SK-N-SH (cell line): Measurements from ENCODE around the gene CYTH3. TPM values are rescaled to one million over a fixed set of nuclear protein-coding genes. Genes with fewer than 3 reads are reported as not detected.

ENCODE experiments used
- CTCF ChIA-PET: fragments of 300-600, 350-600 bp; formaldehyde crosslinking; extraction: SDS; loops from one replicate; lab custom pipeline; 2021; lab: Yijun Ruan, JAX
- POLR2A ChIA-PET: fragments of 350-600 bp; sonication (Branson Sonifier 250); formaldehyde crosslinking; extraction: SDS; loops from one replicate; lab custom pipeline; 2020; ENCODE audit warnings: antibody characterized with exemption, inconsistent platforms; lab: Yijun Ruan, JAX
- DNase-seq: peaks from one replicate; pipeline ENCODE4 v3.0.0; 2012
- H2AFZ ChIP-seq: fragments of 200-600 bp; sonication (generic); 2 replicates; pipeline ENCODE4 v1.8.1; 2016; ENCODE audit warnings: antibody characterized with exemption, mild to moderate bottlenecking, low read depth
- H3F3A ChIP-seq: fragments of 200-600 bp; sonication (generic); replicated peaks from 2 replicates; pipeline ENCODE3; 2016; ENCODE audit warnings: antibody characterized with exemption, mild to moderate bottlenecking; ENCODE audit not compliant: insufficient read depth
- H3K27ac ChIP-seq, 2 experiments: fragments of 200-500 bp in 1 of 2; fragments of 200-600 bp in 1 of 2; sonication (Bioruptor generic) in 1 of 2; sonication (generic), shearing (Covaris generic) in 1 of 2; 2 replicates each; pipeline versions ENCODE4 v1.5.1 to v1.6.1; 2014 to 2016; ENCODE audit warnings: low read depth in 2 of 2, inconsistent platforms in 1 of 2, low read length in 1 of 2, mild to moderate bottlenecking in 1 of 2, mixed read lengths in 1 of 2
- H3K27me3 ChIP-seq: fragments of 200-600 bp; sonication (generic), shearing (Covaris generic); 2 replicates; pipeline ENCODE4 v1.6.1; 2016; ENCODE audit warnings: mixed run types; ENCODE audit not compliant: insufficient read depth
- H3K36me3 ChIP-seq, 2 experiments: fragments of 200-500 bp in 1 of 2; fragments of 200-600 bp in 1 of 2; sonication (Bioruptor generic) in 1 of 2; sonication (generic) in 1 of 2; replicated peaks in 1 of 2; 2 replicates each; pipeline versions ENCODE3 to v1.5.1; 2014 to 2016; ENCODE audit warnings: low read length in 1 of 2, mild to moderate bottlenecking in 1 of 2; ENCODE audit not compliant: insufficient read depth in 2 of 2, control insufficient read depth in 1 of 2
- H3K4me1 ChIP-seq, 2 experiments: fragments of 200-500 bp in 1 of 2; fragments of 200-600 bp in 1 of 2; sonication (Bioruptor generic) in 1 of 2; sonication (generic), shearing (Covaris generic) in 1 of 2; 2 replicates each; pipeline versions ENCODE4 v1.5.1 to v1.6.1; 2014 to 2016; ENCODE audit warnings: low read depth in 1 of 2, low read length in 1 of 2, mixed run types in 1 of 2; ENCODE audit not compliant: insufficient read depth in 2 of 2, control insufficient read depth in 1 of 2
- H3K4me2 ChIP-seq: fragments of 200-600 bp; sonication (generic), shearing (Covaris generic); 2 replicates; pipeline ENCODE4 v1.6.1; 2017; ENCODE audit warnings: mixed run types
- H3K4me3 ChIP-seq, 2 experiments: fragments of 200-500 bp in 1 of 2; fragments of 200-600 bp in 1 of 2; sonication (Bioruptor generic) in 1 of 2; sonication (generic), shearing (Covaris generic) in 1 of 2; 2 replicates each; pipeline versions ENCODE4 v1.5.1 to v1.8.1; 2014 to 2016; ENCODE audit warnings: low read depth in 2 of 2, inconsistent platforms in 1 of 2, low read length in 1 of 2, mild to moderate bottlenecking in 1 of 2, mixed read lengths in 1 of 2, moderate library complexity in 1 of 2
- H3K79me2 ChIP-seq: fragments of 200-600 bp; sonication (generic); 2 replicates; pipeline ENCODE4 v1.8.1; 2017; ENCODE audit warnings: mild to moderate bottlenecking; ENCODE audit not compliant: insufficient read depth
- H3K9ac ChIP-seq: fragments of 200-600 bp; sonication (generic); 2 replicates; pipeline ENCODE4 v1.6.1; 2017; ENCODE audit warnings: mixed run types
- H3K9me2 ChIP-seq: fragments of 200-600 bp; sonication (generic); 2 replicates; pipeline ENCODE4 v1.6.1; 2017; ENCODE audit warnings: mixed run types
- H3K9me3 ChIP-seq: fragments of 200-600 bp; sonication (generic); 2 replicates; pipeline ENCODE4 v1.6.1; 2017; ENCODE audit warnings: mixed run types, mild to moderate bottlenecking, moderate library complexity
- H4K20me1 ChIP-seq: fragments of 200-600 bp; sonication (generic); 2 replicates; pipeline ENCODE4 v1.6.1; 2017; ENCODE audit warnings: mild to moderate bottlenecking, mixed run types; ENCODE audit not compliant: insufficient read depth
- EP300 ChIP-seq, 2 experiments: IDR thresholded peaks; 2 replicates each; pipeline versions ENCODE4 v1.4.0 to v1.6.1; 2012; ENCODE audit warnings: borderline replicate concordance in 1 of 2, low read depth in 1 of 2, low read length in 1 of 2
- EZH2phosphoT487 ChIP-seq: fragments of 200-600 bp; sonication (generic); IDR thresholded peaks from 2 replicates; pipeline ENCODE4 v1.6.1; 2017; ENCODE audit warnings: low read depth, mixed run types, mild to moderate bottlenecking, antibody characterized with exemption, moderate library complexity, borderline replicate concordance
- GATA2 ChIP-seq: sonication (generic); formaldehyde crosslinking; IDR thresholded peaks from 2 replicates; pipeline ENCODE4 v1.5.0; 2020; ENCODE audit warnings: mild to moderate bottlenecking, missing genetic modification reagents
- NFIC ChIP-seq: IDR thresholded peaks from 2 replicates; pipeline ENCODE4 v1.4.0; 2012; ENCODE audit warnings: borderline replicate concordance
- RAD21 ChIP-seq: IDR thresholded peaks from 2 replicates; pipeline ENCODE4 v1.6.1; 2012; ENCODE audit warnings: mild to moderate bottlenecking, low read length
- SIN3A ChIP-seq: IDR thresholded peaks from 2 replicates; pipeline ENCODE4 v1.6.1; 2012; ENCODE audit warnings: low read depth, mild to moderate bottlenecking, low read length, moderate library complexity, borderline replicate concordance
- TAF1 ChIP-seq: IDR thresholded peaks from 2 replicates; pipeline ENCODE4 v1.6.1; 2012; ENCODE audit warnings: low read depth, mild to moderate bottlenecking, low read length, moderate library complexity, borderline replicate concordance
- TCF12 ChIP-seq: IDR thresholded peaks from 2 replicates; pipeline ENCODE4 v1.4.0; 2012
- TEAD4 ChIP-seq: IDR thresholded peaks from 2 replicates; pipeline ENCODE4 v1.4.0; 2012; ENCODE audit warnings: mild to moderate bottlenecking, borderline replicate concordance; ENCODE audit not compliant: insufficient read depth
- USF1 ChIP-seq: IDR thresholded peaks from 2 replicates; pipeline ENCODE4 v1.4.0; 2012; ENCODE audit warnings: low read depth, borderline replicate concordance
- whole genome bisulfite sequencing: methylation state at CpG from one replicate; pipeline ENCODE4 v1.1.6; 2017; ENCODE audit warnings: low lambda C conversion rate; 5-methylcytosine and 5-hydroxymethylcytosine counted together
- polyA plus RNA-seq, 3 experiments: library from polyadenylated mRNA; depleted of rRNA; stranded (reverse); fragments of >200 nt; gene quantifications; 2 replicates each; pipeline ENCODE4 v1.2.3, GENCODE V29; 2012
- TF ChIP-seq, protein P1 (sequence below): IDR thresholded peaks from 2 replicates; pipeline ENCODE4 v1.6.1; 2012; ENCODE audit warnings: mild to moderate bottlenecking, low read depth, low read length, moderate library complexity
- TF ChIP-seq, protein P2 (sequence below): IDR thresholded peaks from 2 replicates; pipeline ENCODE4 v1.4.0; 2012; ENCODE audit warnings: low read depth, borderline replicate concordance

CYTH3 gene
- polyA plus RNA-seq, 1 of the 3 experiments (the other 2 are of a cell fraction): 55.1 TPM

- Histone ChIP-seq H2AFZ (no peak overlapping the region), H3K27ac (no peak overlapping the region), H4K20me1 (no peaks in the 10 kb centered on the region), H3K27me3 (no peaks in the 10 kb centered on the region), H3K9ac (no peak overlapping the region), H3K79me2 (no peaks in the 10 kb centered on the region; the same call in 1 of the 2 replicates), H3K4me2 (no peak overlapping the region), H3K4me3 (no peak overlapping the region), H3K36me3 (peaks cover 66 to 74% of the 10 kb centered on the region in 2 experiments), H3F3A (peaks cover 4% of the 10 kb centered on the region), H3K4me1 (no peaks in the 10 kb centered on the region), H3K9me3 (no peaks in the 10 kb centered on the region), H3K9me2 (no peaks in the 10 kb centered on the region)
- DNase-seq: no peak
- POLR2A ChIA-PET: no interaction called here
- TF ChIP-seq EP300 (IDR thresholded peaks at IDR 0.05; ENCODE audit: borderline replicate concordance in 1 of 2, low read depth in 1 of 2, low read length in 1 of 2): no peak
- CTCF ChIA-PET: interaction anchor here (1.0 to 4.3 kb wide), 2 partner anchors 13 to 177 kb away, joined by 5 to 31 read pairs; no protein-coding TSS in a partner anchor
- 96% methylated on average over 8 of the region's 8 CpGs for WGBS
Observed at GRCh38 chr7:6146666-6147065, 125.8 kb downstream of the CYTH3 start.

- peaks cover 69 to 71% of the 10 kb centered on the region in 2 experiments for H3K36me3 ChIP-seq
- H3K27ac ChIP-seq: no peak overlapping the region
- no peaks in the 10 kb centered on the region for H3F3A ChIP-seq
- WGBS: 86% methylated on average over 8 of the region's 8 CpGs
- no peak overlapping the region for H3K4me3 ChIP-seq
- no peaks in the 10 kb centered on the region; the same call in 1 of the 2 replicates for H3K79me2 ChIP-seq
- DNase-seq: no peak
- no peaks in the 10 kb centered on the region for H3K27me3 ChIP-seq
- ChIA-PET CTCF (interaction anchor here (1.5 to 2.5 kb wide), 2 partner anchors 16 to 146 kb away, joined by 5 to 10 read pairs; no protein-coding TSS in a partner anchor), POLR2A (no interaction called here)
- no peaks in the 10 kb centered on the region for H3K9me2 ChIP-seq
- H4K20me1 ChIP-seq: no peaks in the 10 kb centered on the region
- no peaks in the 10 kb centered on the region for H3K4me1 ChIP-seq
- no peak overlapping the region for H3K4me2 ChIP-seq
- no peak overlapping the region for H2AFZ ChIP-seq
- TF ChIP-seq GATA2 (CRISPR knock-in tag) (no peak), TEAD4 (no peak), USF1 (no peak), SIN3A (no peak), NFIC (no peak), TCF12 (no peak), RAD21 (no peak), TAF1 (no peak), EZH2phosphoT487 (no peak)
- TF ChIP-seq, protein P1, sequence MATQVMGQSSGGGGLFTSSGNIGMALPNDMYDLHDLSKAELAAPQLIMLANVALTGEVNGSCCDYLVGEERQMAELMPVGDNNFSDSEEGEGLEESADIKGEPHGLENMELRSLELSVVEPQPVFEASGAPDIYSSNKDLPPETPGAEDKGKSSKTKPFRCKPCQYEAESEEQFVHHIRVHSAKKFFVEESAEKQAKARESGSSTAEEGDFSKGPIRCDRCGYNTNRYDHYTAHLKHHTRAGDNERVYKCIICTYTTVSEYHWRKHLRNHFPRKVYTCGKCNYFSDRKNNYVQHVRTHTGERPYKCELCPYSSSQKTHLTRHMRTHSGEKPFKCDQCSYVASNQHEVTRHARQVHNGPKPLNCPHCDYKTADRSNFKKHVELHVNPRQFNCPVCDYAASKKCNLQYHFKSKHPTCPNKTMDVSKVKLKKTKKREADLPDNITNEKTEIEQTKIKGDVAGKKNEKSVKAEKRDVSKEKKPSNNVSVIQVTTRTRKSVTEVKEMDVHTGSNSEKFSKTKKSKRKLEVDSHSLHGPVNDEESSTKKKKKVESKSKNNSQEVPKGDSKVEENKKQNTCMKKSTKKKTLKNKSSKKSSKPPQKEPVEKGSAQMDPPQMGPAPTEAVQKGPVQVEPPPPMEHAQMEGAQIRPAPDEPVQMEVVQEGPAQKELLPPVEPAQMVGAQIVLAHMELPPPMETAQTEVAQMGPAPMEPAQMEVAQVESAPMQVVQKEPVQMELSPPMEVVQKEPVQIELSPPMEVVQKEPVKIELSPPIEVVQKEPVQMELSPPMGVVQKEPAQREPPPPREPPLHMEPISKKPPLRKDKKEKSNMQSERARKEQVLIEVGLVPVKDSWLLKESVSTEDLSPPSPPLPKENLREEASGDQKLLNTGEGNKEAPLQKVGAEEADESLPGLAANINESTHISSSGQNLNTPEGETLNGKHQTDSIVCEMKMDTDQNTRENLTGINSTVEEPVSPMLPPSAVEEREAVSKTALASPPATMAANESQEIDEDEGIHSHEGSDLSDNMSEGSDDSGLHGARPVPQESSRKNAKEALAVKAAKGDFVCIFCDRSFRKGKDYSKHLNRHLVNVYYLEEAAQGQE: no peak
- TF ChIP-seq, protein P2, sequence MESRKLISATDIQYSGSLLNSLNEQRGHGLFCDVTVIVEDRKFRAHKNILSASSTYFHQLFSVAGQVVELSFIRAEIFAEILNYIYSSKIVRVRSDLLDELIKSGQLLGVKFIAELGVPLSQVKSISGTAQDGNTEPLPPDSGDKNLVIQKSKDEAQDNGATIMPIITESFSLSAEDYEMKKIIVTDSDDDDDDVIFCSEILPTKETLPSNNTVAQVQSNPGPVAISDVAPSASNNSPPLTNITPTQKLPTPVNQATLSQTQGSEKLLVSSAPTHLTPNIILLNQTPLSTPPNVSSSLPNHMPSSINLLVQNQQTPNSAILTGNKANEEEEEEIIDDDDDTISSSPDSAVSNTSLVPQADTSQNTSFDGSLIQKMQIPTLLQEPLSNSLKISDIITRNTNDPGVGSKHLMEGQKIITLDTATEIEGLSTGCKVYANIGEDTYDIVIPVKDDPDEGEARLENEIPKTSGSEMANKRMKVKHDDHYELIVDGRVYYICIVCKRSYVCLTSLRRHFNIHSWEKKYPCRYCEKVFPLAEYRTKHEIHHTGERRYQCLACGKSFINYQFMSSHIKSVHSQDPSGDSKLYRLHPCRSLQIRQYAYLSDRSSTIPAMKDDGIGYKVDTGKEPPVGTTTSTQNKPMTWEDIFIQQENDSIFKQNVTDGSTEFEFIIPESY: no peak
- no peak overlapping the region for H3K9ac ChIP-seq
- H3K9me3 ChIP-seq: no peaks in the 10 kb centered on the region
Observed at GRCh38 chr7:6143997-6144396, 128.4 kb downstream of the CYTH3 start.
